ENCODE data around the gene SCRN2. TPM values are rescaled to one million over a fixed set of nuclear protein-coding genes. Genes with fewer than 3 reads are reported as not detected.

The SCRN2 gene
- total RNA-seq, 1 donor from 2014 or later, result 59.0 TPM

- H3K4me1 Mint-ChIP-seq (ENCODE audit: low read depth), result peaks cover 9% of the 10 kb centered on the region
- H3K27me3 Mint-ChIP-seq, result no peaks in the 10 kb centered on the region
- H3K36me3 Mint-ChIP-seq (ENCODE audit: insufficient read depth), result peaks cover 10% of the 10 kb centered on the region
- peak overlapping the region; percentile 45 for H3K27ac Mint-ChIP-seq
- TF ChIP-seq, protein P1, sequence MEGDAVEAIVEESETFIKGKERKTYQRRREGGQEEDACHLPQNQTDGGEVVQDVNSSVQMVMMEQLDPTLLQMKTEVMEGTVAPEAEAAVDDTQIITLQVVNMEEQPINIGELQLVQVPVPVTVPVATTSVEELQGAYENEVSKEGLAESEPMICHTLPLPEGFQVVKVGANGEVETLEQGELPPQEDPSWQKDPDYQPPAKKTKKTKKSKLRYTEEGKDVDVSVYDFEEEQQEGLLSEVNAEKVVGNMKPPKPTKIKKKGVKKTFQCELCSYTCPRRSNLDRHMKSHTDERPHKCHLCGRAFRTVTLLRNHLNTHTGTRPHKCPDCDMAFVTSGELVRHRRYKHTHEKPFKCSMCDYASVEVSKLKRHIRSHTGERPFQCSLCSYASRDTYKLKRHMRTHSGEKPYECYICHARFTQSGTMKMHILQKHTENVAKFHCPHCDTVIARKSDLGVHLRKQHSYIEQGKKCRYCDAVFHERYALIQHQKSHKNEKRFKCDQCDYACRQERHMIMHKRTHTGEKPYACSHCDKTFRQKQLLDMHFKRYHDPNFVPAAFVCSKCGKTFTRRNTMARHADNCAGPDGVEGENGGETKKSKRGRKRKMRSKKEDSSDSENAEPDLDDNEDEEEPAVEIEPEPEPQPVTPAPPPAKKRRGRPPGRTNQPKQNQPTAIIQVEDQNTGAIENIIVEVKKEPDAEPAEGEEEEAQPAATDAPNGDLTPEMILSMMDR (IDR thresholded peaks at IDR 0.05; ENCODE audit: unreplicated experiment), result no peak
- H3K9me3 Mint-ChIP-seq (ENCODE audit: low read depth), result no peaks in the 10 kb centered on the region
- no peak for DNase-seq (ENCODE audit: low spot score, unreplicated experiment)
- H3K4me3 Mint-ChIP-seq (ENCODE audit: low read depth), result peak overlapping the region; percentile 91
Observed at GRCh38 chr17:47821031-47821423, 20.0 kb downstream of the SCRN2 start.

DNA sequence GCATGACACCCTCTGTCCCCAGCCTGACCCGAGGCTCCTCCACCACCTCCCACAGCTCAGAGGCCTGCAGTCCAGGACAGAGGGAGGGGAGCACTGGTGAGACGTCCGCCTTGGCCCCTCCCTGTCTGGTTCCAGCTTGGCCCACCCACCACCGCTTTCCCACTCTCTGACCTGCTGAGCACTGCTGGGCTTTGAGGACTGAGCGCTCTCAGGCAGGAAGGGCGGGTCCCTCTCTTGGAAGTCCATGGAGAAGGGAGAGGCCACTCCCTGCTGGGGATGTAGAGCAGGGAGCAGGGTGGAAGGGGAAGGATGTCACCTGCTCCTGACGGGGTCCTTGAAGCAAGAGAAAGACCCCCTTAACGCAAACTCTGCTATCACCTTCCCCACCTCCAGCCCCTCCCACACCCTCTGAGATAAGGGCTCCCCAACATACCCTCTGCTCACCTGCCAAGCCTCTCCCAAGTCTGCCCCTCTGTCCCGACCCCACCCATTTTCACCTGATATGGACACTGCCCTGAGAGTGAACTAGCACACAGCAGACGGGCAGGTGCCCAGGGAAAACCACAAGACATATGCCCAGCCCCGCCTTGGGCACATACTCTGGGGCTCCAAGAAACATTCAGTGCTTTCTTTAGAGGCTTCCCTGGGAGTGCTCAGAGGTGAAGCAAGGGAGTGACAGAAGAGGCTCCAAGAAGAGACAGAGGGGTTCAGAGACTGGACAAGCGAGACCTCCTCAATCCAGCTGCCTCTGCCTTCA is 20.9 kb downstream of the SCRN2 start:
- Mint-ChIP-seq H3K27me3 (no peaks in the 10 kb centered on the region), H3K27ac (no peak overlapping the region), H3K9me3 (ENCODE audit: low read depth) (no peaks in the 10 kb centered on the region), H3K4me1 (ENCODE audit: low read depth) (peaks cover 9% of the 10 kb centered on the region), H3K36me3 (ENCODE audit: insufficient read depth) (peaks cover 6% of the 10 kb centered on the region), H3K4me3 (ENCODE audit: low read depth) (peak overlapping the region; percentile 91)
- no peak for DNase-seq (ENCODE audit: low spot score, unreplicated experiment)
- TF ChIP-seq, protein P1 (IDR thresholded peaks at IDR 0.05; ENCODE audit: unreplicated experiment), result no peak

DNA sequence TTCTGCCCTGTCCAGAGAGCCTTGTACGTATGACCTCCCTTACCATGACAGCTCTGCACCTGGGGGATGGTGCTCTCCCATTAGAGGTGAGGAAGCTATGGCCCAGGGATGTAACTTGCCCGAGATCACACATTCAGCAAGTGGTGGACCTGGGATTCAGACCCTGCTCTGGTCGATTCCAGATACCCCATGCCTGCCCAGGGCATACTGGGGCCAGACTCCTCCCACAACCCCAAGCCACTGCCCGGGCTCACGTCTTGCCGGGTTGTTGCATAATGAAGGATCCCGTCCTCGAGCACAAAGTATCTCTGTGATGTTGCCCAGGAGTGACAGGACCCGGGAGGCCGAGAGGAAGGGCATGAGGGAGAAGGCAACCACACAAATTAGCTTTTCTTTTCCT is 21.6 kb downstream of the SCRN2 start:
- H3K27me3 Mint-ChIP-seq, result no peaks in the 10 kb centered on the region
- TF ChIP-seq, protein P1 (IDR thresholded peaks at IDR 0.05; ENCODE audit: unreplicated experiment), result no peak
- H3K27ac Mint-ChIP-seq, result no peak overlapping the region
- no peaks in the 10 kb centered on the region for H3K9me3 Mint-ChIP-seq (ENCODE audit: low read depth)
- peaks cover 6% of the 10 kb centered on the region for H3K36me3 Mint-ChIP-seq (ENCODE audit: insufficient read depth)
- H3K4me1 Mint-ChIP-seq (ENCODE audit: low read depth), result peaks cover 9% of the 10 kb centered on the region
- no peak for DNase-seq (ENCODE audit: low spot score, unreplicated experiment)
- H3K4me3 Mint-ChIP-seq (ENCODE audit: low read depth), result no peak overlapping the region

DNA sequence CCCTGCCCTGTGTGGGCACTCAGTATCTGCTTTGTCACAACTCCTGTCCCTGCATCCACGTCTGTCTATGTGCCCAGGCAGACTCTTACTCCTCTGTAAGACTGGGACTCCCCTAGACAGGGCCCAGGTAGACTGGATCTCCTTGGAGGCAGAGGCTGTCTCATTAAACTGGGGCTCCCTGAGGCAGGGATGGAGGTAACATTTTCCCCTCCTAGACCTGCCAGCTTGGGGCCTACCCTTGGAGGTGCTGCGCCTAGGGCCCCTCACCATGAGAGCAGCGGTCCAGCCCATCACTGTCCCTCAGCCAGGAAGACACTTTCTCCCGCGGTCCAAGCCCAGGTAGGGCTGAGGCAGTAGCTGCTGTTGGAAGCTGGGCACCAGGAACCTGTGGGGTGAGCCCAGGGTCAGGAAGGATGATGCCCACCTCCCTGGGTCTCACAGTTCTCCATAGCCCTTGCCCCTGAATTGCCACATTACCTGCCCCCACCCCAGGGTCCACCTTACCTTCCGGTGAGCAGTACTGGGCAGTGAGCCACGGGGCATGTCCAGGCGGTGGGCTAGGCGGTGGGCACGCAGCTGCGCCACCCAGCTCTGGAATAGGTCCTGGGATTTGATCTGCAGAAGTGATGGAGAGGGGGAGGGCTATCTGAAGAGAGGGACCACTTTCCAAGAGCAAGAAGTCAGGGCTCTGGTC is 22.9 kb downstream of the SCRN2 start:
- no peak for DNase-seq (ENCODE audit: low spot score, unreplicated experiment)
- Mint-ChIP-seq H3K4me3 (ENCODE audit: low read depth) (no peak overlapping the region), H3K4me1 (ENCODE audit: low read depth) (peaks cover 9% of the 10 kb centered on the region), H3K9me3 (ENCODE audit: low read depth) (no peaks in the 10 kb centered on the region), H3K36me3 (ENCODE audit: insufficient read depth) (peaks cover 2% of the 10 kb centered on the region), H3K27ac (no peak overlapping the region), H3K27me3 (no peaks in the 10 kb centered on the region)
- TF ChIP-seq, protein P1 (IDR thresholded peaks at IDR 0.05; ENCODE audit: unreplicated experiment), result no peak

DNA sequence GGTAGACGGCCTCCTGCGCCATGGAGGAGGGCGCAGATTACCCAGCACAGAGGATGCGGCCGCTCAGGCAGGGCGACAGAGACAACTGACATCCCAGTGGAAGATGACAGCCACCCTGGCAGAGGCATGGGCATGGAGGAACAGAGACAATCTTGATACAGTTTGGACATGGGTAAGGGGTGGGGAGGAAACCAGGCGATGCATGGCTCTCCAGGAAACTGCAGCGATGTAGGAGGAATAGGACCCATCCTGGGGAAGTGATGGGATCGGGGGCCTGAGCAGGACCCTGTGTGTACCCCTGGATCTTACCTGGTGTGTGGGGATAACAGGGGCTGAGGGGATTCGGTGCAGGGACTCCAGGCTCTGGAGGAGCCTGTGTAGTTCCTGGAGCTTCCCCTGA is 24.1 kb downstream of the SCRN2 start:
- TF ChIP-seq, protein P1 (IDR thresholded peaks at IDR 0.05; ENCODE audit: unreplicated experiment), result no peak
- Mint-ChIP-seq H3K4me3 (ENCODE audit: low read depth) (no peak overlapping the region), H3K4me1 (ENCODE audit: low read depth) (peaks cover 11% of the 10 kb centered on the region), H3K27me3 (no peaks in the 10 kb centered on the region), H3K36me3 (ENCODE audit: insufficient read depth) (peaks cover 5% of the 10 kb centered on the region), H3K9me3 (ENCODE audit: low read depth) (no peaks in the 10 kb centered on the region), H3K27ac (no peak overlapping the region)
- DNase-seq (ENCODE audit: low spot score, unreplicated experiment), result no peak
